Suprapubic skin (tissue), 4 donors: ENCODE data around the gene PAX7.

Experiments
- EP300 ChIP-seq: sonication (generic); formaldehyde crosslinking; IDR thresholded peaks from one replicate; pipeline ENCODE4 v1.6.1; 2017; ENCODE audit warnings: antibody characterized with exemption
- POLR2A ChIP-seq, 2 donors: fragments of 450-650 bp; IDR thresholded peaks; one replicate each; pipeline ENCODE4 v1.6.1; 2017; ENCODE audit warnings: antibody characterized with exemption in 2 of 2, mild to moderate bottlenecking in 2 of 2, moderate library complexity in 2 of 2
- POLR2AphosphoS5 ChIP-seq, 3 donors: sonication (generic); formaldehyde crosslinking; IDR thresholded peaks; one replicate each; pipeline ENCODE4 v1.6.1; 2017; ENCODE audit warnings: antibody characterized with exemption in 3 of 3
- TF ChIP-seq, protein P1 (sequence below), 2 donors: fragments of 200-600 bp in 1 of 2; fragments of 450-650 bp in 1 of 2; sonication (generic) in 1 of 2; IDR thresholded peaks; one replicate each; pipeline ENCODE4 v1.5.1; 2016 to 2019; ENCODE audit warnings: antibody characterized with exemption in 2 of 2, mild to moderate bottlenecking in 1 of 2, moderate library complexity in 1 of 2

DNA sequence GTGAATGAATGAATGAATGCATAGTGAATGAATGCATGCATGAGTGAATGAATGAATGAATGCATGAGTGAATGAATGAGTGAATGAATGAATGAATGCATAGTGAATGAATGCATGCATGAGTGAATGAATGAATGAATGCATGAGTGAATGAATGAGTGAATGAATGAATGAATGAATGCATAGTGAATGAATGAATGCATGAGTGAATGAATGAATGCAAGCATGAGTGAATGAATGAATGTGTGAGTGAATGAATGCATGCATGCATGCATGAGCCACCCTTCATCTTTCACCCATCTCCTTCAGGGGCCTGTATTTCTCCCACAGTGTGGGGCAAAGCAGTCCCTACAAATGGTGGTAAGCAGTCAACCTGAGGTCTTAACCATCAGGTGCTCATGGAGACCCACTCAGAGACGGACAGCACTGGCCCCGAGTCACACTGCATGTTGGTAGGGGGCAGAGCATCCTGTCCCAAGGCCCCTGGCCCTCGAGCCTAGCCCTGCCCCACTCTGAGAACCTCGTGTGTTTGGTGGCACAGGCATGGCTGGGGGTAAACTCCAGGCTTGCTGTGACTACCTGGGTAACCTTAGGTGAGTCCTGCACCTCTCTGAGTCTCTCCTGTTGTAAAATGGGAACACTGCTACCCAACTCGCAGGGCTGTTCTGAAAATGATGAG, 28.0 kb upstream of the PAX7 start:
- TF ChIP-seq, protein P1, sequence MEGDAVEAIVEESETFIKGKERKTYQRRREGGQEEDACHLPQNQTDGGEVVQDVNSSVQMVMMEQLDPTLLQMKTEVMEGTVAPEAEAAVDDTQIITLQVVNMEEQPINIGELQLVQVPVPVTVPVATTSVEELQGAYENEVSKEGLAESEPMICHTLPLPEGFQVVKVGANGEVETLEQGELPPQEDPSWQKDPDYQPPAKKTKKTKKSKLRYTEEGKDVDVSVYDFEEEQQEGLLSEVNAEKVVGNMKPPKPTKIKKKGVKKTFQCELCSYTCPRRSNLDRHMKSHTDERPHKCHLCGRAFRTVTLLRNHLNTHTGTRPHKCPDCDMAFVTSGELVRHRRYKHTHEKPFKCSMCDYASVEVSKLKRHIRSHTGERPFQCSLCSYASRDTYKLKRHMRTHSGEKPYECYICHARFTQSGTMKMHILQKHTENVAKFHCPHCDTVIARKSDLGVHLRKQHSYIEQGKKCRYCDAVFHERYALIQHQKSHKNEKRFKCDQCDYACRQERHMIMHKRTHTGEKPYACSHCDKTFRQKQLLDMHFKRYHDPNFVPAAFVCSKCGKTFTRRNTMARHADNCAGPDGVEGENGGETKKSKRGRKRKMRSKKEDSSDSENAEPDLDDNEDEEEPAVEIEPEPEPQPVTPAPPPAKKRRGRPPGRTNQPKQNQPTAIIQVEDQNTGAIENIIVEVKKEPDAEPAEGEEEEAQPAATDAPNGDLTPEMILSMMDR (IDR thresholded peaks at IDR 0.05) = no peak
- TF ChIP-seq POLR2AphosphoS5 (IDR thresholded peaks at IDR 0.05) (no peak), POLR2A (IDR thresholded peaks at IDR 0.05) (no peak), EP300 (no peak)
